ENCODE measurements around the gene ACOT4.

- TF ChIP-seq POLR2A (IDR thresholded peaks at IDR 0.05) (no peak), CTCF (IDR thresholded peaks at IDR 0.05) (no peak), POLR2AphosphoS5 (IDR thresholded peaks at IDR 0.05; ENCODE audit: insufficient read depth in 1 of 2, low read depth in 1 of 2) (no peak)
These were observed 2.6 kb upstream of the ACOT4 start for GRCh38 chr14:73589116-73589515.
